Pons (tissue), 1 donor: ENCODE data around the gene ABHD16B.
"Not testable (repeated sequence)": the region's sequence is repeated elsewhere in the genome, so short reads cannot be mapped to it uniquely, and the experiment has no call there.

Source experiments
- DNase-seq: peaks from one replicate; pipeline ENCODE4 v3.0.0-alpha.2; 2016; ENCODE audit warnings: low spot score

The ABHD16B gene

GRCh38 chr20:63855363-63856097 is 5.8 kb upstream of the ABHD16B start:
- no peak for DNase-seq

GRCh38 chr20:63856098-63856511 is 5.2 kb upstream of the ABHD16B start:
- no peak for DNase-seq

- DNase-seq = no peak
These were observed 3.4 kb upstream of the ABHD16B start for GRCh38 chr20:63857764-63858392.

GRCh38 chr20:63858393-63859165 is 2.7 kb upstream of the ABHD16B start:
- DNase-seq = no peak

- DNase-seq = no peak
These were observed 2.1 kb upstream of the ABHD16B start for GRCh38 chr20:63859166-63859699.

- peak; percentile 30 for DNase-seq
These were observed 810 bp upstream of the ABHD16B start for GRCh38 chr20:63860325-63861051.

- DNase-seq = no peak
These were observed 943 bp downstream of the ABHD16B start for GRCh38 chr20:63861981-63862901.

- DNase-seq = no peak
These were observed 1.9 kb downstream of the ABHD16B start for GRCh38 chr20:63863021-63863797.

GRCh38 chr20:63863798-63864544 is 2.7 kb downstream of the ABHD16B start:
- peak; percentile 77 for DNase-seq

GRCh38 chr20:63864545-63864977 is 3.3 kb downstream of the ABHD16B start:
- DNase-seq = no peak

- DNase-seq = peak; percentile 98
These were observed 3.8 kb downstream of the ABHD16B start, which contains the start of gene TPD52L2 for GRCh38 chr20:63864978-63865640. TPD52L2 (plus strand) TSS chr20:63865270; CDS start chr20:63865366, 96 bp downstream.

- not testable (repeated sequence) for DNase-seq
These were observed 5.7 kb downstream of the ABHD16B start for GRCh38 chr20:63867042-63867441.

GRCh38 chr20:63868264-63868663 is 7.0 kb downstream of the ABHD16B start:
- no peak for DNase-seq

GRCh38 chr20:63873477-63873971 is 12.2 kb downstream of the ABHD16B start:
- DNase-seq = peak; percentile 77

GRCh38 chr20:63874241-63874640 is 12.9 kb downstream of the ABHD16B start:
- not testable (repeated sequence) for DNase-seq

- DNase-seq = no peak
These were observed 15.3 kb downstream of the ABHD16B start for GRCh38 chr20:63876489-63877036.

- DNase-seq = no peak
These were observed 16.6 kb downstream of the ABHD16B start for GRCh38 chr20:63877755-63878470.
